ENCODE data around the gene FDX1. TPM values are rescaled to one million over a fixed set of nuclear protein-coding genes. Genes with fewer than 3 reads are reported as not detected.

FDX1 gene
- total and polyA plus RNA-seq, 2 of the 13 experiments (the other 11 are each of a cell fraction or from before 2014, with no cell fraction given) = 4.5 to 13.1 TPM

DNA sequence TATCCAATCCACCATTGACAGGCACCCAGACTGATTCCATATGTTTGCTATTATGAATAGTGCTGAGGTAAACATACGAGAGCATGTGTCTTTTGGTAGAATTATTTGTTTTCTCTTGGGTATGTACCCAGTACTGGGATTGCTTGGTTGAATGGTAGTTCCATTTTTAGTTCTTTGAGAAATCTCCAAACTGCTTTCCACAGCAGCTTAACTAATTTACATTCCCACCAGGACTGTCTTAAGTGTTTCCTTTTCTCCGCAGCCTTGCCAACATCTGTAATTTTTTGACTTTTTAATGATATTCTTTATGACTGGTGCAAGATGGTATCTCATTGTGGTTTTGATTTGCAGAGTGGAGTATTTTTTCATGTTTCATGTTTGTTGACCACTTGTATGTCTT is 8.3 kb downstream of the FDX1 start:
- H3K4me3 ChIP-seq (replicated peaks in 1 of 3; ENCODE audit: insufficient read depth in 1 of 3, low read depth in 2 of 3, low read length in 3 of 3) = no peak overlapping the region
- BruUV-seq (replicated peaks) = no TSS peak
- peaks cover 27% of the 10 kb centered on the region for H3K79me2 ChIP-seq (ENCODE audit: insufficient read depth, low read length)
- no peak overlapping the region for H2AFZ ChIP-seq (ENCODE audit: low read length)
- no peak overlapping the region for H3K27ac ChIP-seq (ENCODE audit: extremely low read length, insufficient read depth, low read length)
- intact Hi-C loops (cut with micrococcal nuclease; ENCODE audit: unreplicated experiment) = loop anchor here (10.0 kb wide), 1 partner anchor 343 kb away; the partner anchor contains the start of gene ZC3H12C
- ChIA-PET CTCF (ENCODE audit: low intra/inter-chr PET ratio, low total read pairs) (no interaction called here), POLR2A (no interaction called here)
- H3K4me1 ChIP-seq (ENCODE audit: insufficient read depth, low read length) = peaks cover 19% of the 10 kb centered on the region; the same call in 1 of the 2 replicates
- WGBS (ENCODE audit: low lambda C conversion rate) = 93% methylated on average over 2 of the region's 2 CpGs
- no peak for ATAC-seq
- in situ Hi-C loops (cut with HindIII; ENCODE audit: extremely low pct_ligation_motif_present, low pct_unique_long_range_greater_than_20kb) = no loop called here
- H3K4me2 ChIP-seq (ENCODE audit: low read depth, low read length) = no peak overlapping the region
- H3K27me3 ChIP-seq (ENCODE audit: control insufficient read depth in 1 of 2, insufficient read depth in 2 of 2, low read length in 2 of 2) = no peaks in the 10 kb centered on the region
- TF ChIP-seq ZNF331 (CRISPR knock-in tag; IDR thresholded peaks at IDR 0.05) = no peak
- no peak for TF ChIP-seq ZMAT3 (CRISPR knock-in tag; conservative IDR thresholded peaks at IDR 0.05)
- TF ChIP-seq, protein P1, sequence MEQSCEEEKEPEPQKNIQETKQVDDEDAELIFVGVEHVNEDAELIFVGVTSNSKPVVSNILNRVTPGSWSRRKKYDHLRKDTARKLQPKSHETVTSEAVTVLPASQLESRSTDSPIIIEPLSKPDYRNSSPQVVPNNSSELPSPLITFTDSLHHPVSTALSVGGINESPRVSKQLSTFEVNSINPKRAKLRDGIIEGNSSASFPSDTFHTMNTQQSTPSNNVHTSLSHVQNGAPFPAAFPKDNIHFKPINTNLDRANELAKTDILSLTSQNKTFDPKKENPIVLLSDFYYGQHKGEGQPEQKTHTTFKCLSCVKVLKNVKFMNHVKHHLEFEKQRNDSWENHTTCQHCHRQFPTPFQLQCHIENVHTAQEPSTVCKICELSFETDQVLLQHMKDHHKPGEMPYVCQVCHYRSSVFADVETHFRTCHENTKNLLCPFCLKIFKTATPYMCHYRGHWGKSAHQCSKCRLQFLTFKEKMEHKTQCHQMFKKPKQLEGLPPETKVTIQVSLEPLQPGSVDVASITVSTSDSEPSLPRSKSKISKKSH (CRISPR knock-in tag; IDR thresholded peaks at IDR 0.05; ENCODE audit: borderline replicate concordance) = no peak
- no peak for TF ChIP-seq KLF12 (CRISPR knock-in tag; IDR thresholded peaks at IDR 0.05; ENCODE audit: borderline replicate concordance)
- no peak for TF ChIP-seq ZFP36L1 (CRISPR knock-in tag; IDR thresholded peaks at IDR 0.05)
- no peak overlapping the region for H3K9ac ChIP-seq (ENCODE audit: insufficient read depth, low read depth, low read length)
- H3K9me3 ChIP-seq (ENCODE audit: low read length) = no peaks in the 10 kb centered on the region
- H3K36me3 ChIP-seq (replicated peaks in 1 of 2; ENCODE audit: control insufficient read depth in 1 of 2, insufficient read depth in 2 of 2, low read length in 2 of 2) = peaks cover 2 to 8% of the 10 kb centered on the region in 2 experiments; a peak in 2 of 5 replicates
- DNase-seq (ENCODE audit: low spot score) = no peak
- no peak for FAIRE-seq
- peaks cover 6% of the 10 kb centered on the region; the same call in 1 of the 2 replicates for H4K20me1 ChIP-seq (ENCODE audit: insufficient read depth, low read length)

- Histone ChIP-seq H3K27me3 (ENCODE audit: control insufficient read depth in 1 of 2, insufficient read depth in 2 of 2, low read length in 2 of 2) (no peaks in the 10 kb centered on the region), H3K9ac (ENCODE audit: insufficient read depth, low read depth, low read length) (no peak overlapping the region), H3K9me3 (ENCODE audit: low read length) (no peaks in the 10 kb centered on the region), H3K27ac (ENCODE audit: extremely low read length, insufficient read depth, low read length) (no peak overlapping the region), H3K79me2 (ENCODE audit: insufficient read depth, low read length) (peaks cover 2% of the 10 kb centered on the region), H4K20me1 (ENCODE audit: insufficient read depth, low read length) (no peaks in the 10 kb centered on the region), H3K4me1 (ENCODE audit: insufficient read depth, low read length) (0 out of 2 replicates have a peak, but pooled peaks cover 12% of the 10 kb centered on the region), H3K4me2 (ENCODE audit: low read depth, low read length) (no peak overlapping the region), H3K36me3 (replicated peaks in 1 of 2; ENCODE audit: control insufficient read depth in 1 of 2, insufficient read depth in 2 of 2, low read length in 2 of 2) (peaks cover 1 to 4% of the 10 kb centered on the region in 2 experiments; a peak in 2 of 5 replicates), H2AFZ (ENCODE audit: low read length) (no peak overlapping the region), H3K4me3 (replicated peaks in 1 of 3; ENCODE audit: insufficient read depth in 1 of 3, low read depth in 2 of 3, low read length in 3 of 3) (no peak overlapping the region)
- ChIA-PET CTCF (ENCODE audit: low intra/inter-chr PET ratio, low total read pairs) (no interaction called here), POLR2A (no interaction called here)
- BruUV-seq (replicated peaks) = no TSS peak
- FAIRE-seq (no peak), DNase-seq (ENCODE audit: low spot score) (no peak), ATAC-seq (no peak)
- in situ Hi-C loops (cut with HindIII; ENCODE audit: extremely low pct_ligation_motif_present, low pct_unique_long_range_greater_than_20kb) (no loop called here), intact Hi-C loops (cut with micrococcal nuclease; ENCODE audit: unreplicated experiment) (loop anchor here (5.0 kb wide), 1 partner anchor 1002 kb away; no protein-coding TSS in a partner anchor)
- TF ChIP-seq, protein P2, sequence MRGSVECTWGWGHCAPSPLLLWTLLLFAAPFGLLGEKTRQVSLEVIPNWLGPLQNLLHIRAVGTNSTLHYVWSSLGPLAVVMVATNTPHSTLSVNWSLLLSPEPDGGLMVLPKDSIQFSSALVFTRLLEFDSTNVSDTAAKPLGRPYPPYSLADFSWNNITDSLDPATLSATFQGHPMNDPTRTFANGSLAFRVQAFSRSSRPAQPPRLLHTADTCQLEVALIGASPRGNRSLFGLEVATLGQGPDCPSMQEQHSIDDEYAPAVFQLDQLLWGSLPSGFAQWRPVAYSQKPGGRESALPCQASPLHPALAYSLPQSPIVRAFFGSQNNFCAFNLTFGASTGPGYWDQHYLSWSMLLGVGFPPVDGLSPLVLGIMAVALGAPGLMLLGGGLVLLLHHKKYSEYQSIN (CRISPR knock-in tag; IDR thresholded peaks at IDR 0.05; ENCODE audit: borderline replicate concordance) = no peak
- TF ChIP-seq ZNF749 (CRISPR knock-in tag; IDR thresholded peaks at IDR 0.05; ENCODE audit: borderline replicate concordance) (no peak), RBAK (CRISPR knock-in tag; IDR thresholded peaks at IDR 0.05) (no peak), HIC2 (CRISPR knock-in tag; IDR thresholded peaks at IDR 0.05; ENCODE audit: low read depth) (no peak), RXRA (CRISPR knock-in tag; IDR thresholded peaks at IDR 0.05) (no peak), SIN3B (IDR thresholded peaks at IDR 0.05; ENCODE audit: low read length) (no peak), ZNF746 (CRISPR knock-in tag; IDR thresholded peaks at IDR 0.05) (no peak), KLF12 (CRISPR knock-in tag; IDR thresholded peaks at IDR 0.05; ENCODE audit: borderline replicate concordance) (no peak), SUZ12 (IDR thresholded peaks at IDR 0.05; ENCODE audit: low read depth, low read length) (no peak), ATM (IDR thresholded peaks at IDR 0.05; ENCODE audit: borderline replicate concordance) (no peak)
- 98% methylated on average over 1 of the region's 1 CpG for WGBS (ENCODE audit: low lambda C conversion rate)
Measured at GRCh38 chr11:110445437-110445836, 15.7 kb downstream of the FDX1 start.

Data from HepG2 (cell line).